ENCODE results near the gene C4orf51. TPM values are rescaled to one million over a fixed set of nuclear protein-coding genes. Genes with fewer than 3 reads are reported as not detected.

C4orf51 gene
- total RNA-seq, 2 experiments from 2014 or later, result not detected

Other genes with a start within 250 kb of the C4orf51 start
- under 1 TPM in 1 of 2 experiments, not detected in 1; 0.65 TPM for gene SMAD1, start 198.3 kb upstream of the C4orf51 start, total RNA-seq
- 1 to 10 TPM; 6.8 to 8.2 TPM for gene MMAA, start 60.8 kb upstream of the C4orf51 start, total RNA-seq